H1 (cell line): ENCODE results near the gene LRRC27. TPM values are rescaled to one million over a fixed set of nuclear protein-coding genes. Genes with fewer than 3 reads are reported as not detected.

Experiments used
- CBX8 ChIP-seq: fragments of 300-800, 300-1000 bp; sonication (generic); IDR thresholded peaks from 2 replicates; pipeline ENCODE4 v1.7.1; 2016; ENCODE audit warnings: low read depth, low read length, borderline replicate concordance
- CHD7 ChIP-seq: fragments of 300-600 bp; sonication (generic); IDR thresholded peaks from 2 replicates; pipeline ENCODE4 v1.7.1; 2012; ENCODE audit warnings: low read length, moderate library complexity, mild to moderate bottlenecking, inconsistent platforms; ENCODE audit not compliant: insufficient replicate concordance
- CTCF ChIP-seq, 3 experiments: IDR thresholded peaks; 1 replicate in 2 of 3; 2 replicates in 1 of 3; pipeline versions ENCODE4 v1.5.1 to v1.6.1; 2011; ENCODE audit warnings: low read length in 3 of 3, mild to moderate bottlenecking in 3 of 3, inconsistent platforms in 2 of 3, low read depth in 1 of 3, moderate library complexity in 1 of 3; ENCODE audit not compliant: insufficient read depth in 1 of 3; ENCODE audit errors: control extremely low read depth in 1 of 3
- KDM5A ChIP-seq: fragments of 200-600 bp; IDR thresholded peaks from 2 replicates; pipeline ENCODE4 v1.7.1; 2012; ENCODE audit warnings: mild to moderate bottlenecking, low read length, inconsistent platforms, mixed read lengths
- NRF1 ChIP-seq: IDR thresholded peaks from 2 replicates; pipeline ENCODE4 v1.6.1; 2011; ENCODE audit warnings: mild to moderate bottlenecking, low read depth, low read length, improper control_type of control experiment
- POU5F1 ChIP-seq: IDR thresholded peaks from 2 replicates; pipeline ENCODE4 v1.6.1; 2011; ENCODE audit warnings: low read depth, mild to moderate bottlenecking, low read length, moderate library complexity
- SIRT6 ChIP-seq: IDR thresholded peaks from one replicate; pipeline ENCODE4 v1.7.1; 2012; ENCODE audit warnings: low read length, inconsistent platforms
- polyA plus RNA-seq, 7 experiments: library from polyadenylated mRNA; depleted of rRNA in 3 of 7; stranded (reverse) in 5 of 7; unstranded in 2 of 7; fragments of >200 nt in 5 of 7; fragments of 200-250 nt in 2 of 7; gene quantifications; 1 replicate in 5 of 7; 2 replicates in 1 of 7; 4 replicates in 1 of 7; pipeline versions ENCODE4 v1.2.1 to v1.2.3, GENCODE V29; 2011 to 2013; ENCODE audit warnings: missing spikeins in 2 of 7, mixed read lengths in 2 of 7
- total RNA-seq: library from RNA; stranded (reverse); fragmentation: NEBNext Ultra II Directional; extraction: Animal tissue kit (Norgen Biotek cat#: 25700); gene quantifications from 2 replicates; pipeline ENCODE4 v1.2.1, GENCODE V29; 2021

Gene LRRC27
- total and polyA plus RNA-seq, 2 of the 8 experiments (the other 6 are each of a cell fraction or from before 2014, with no cell fraction given), result 1.2 to 3.8 TPM

- no peak for TF ChIP-seq CTCF (IDR thresholded peaks at IDR 0.05; ENCODE audit: control extremely low read depth in 1 of 3, insufficient read depth in 1 of 3, low read depth in 1 of 3, low read length in 3 of 3)
- TF ChIP-seq KDM5A, result no peak
- TF ChIP-seq NRF1, result peak; percentile 90
- TF ChIP-seq SIRT6, result no peak
- no peak for TF ChIP-seq CHD7
- no peak for TF ChIP-seq POU5F1
- no peak for TF ChIP-seq CBX8
Measured at GRCh38 chr10:132331601-132332432, at the start of gene LRRC27 (continued).
